ENCODE measurements around the gene DDX54.
A peak's percentile ranks its signal among the peaks of the same experiment; 100 is the strongest.
"Not testable (repeated sequence)": the region's sequence is repeated elsewhere in the genome, so short reads cannot be mapped to it uniquely, and the experiment has no call there.

The DDX54 gene

DNA sequence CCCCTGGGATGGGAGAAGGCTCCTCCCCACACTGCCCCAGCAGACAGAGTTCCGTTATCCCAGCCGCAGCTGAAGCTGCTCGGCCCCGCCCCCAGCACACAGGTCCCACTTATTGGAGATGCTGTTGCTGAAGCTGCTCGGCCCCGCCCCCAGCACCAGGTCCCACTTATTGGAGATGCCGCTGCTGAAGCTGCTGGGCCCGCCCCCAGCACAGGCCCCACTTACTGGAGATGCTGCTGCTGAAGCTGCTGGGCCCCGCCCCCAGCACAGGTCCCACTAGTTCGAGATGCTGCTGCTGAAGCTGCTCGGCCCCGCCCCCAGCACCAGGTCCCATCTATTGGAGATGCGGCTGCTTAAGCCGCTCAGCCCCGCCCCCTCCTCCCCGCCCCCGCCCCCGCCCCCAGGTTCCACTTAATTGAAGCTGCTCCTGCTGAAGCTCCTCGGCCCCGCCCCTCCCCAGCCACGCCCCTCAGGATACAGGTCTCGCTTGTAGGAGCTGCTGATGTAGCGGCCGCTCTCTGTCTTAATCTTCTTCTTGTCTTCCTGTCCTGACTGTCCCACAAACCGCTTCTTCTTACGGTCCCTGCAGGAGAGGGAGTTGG lies 23.8 kb downstream of the DDX54 start:
- DNase-seq: peak; percentile 97

DNA sequence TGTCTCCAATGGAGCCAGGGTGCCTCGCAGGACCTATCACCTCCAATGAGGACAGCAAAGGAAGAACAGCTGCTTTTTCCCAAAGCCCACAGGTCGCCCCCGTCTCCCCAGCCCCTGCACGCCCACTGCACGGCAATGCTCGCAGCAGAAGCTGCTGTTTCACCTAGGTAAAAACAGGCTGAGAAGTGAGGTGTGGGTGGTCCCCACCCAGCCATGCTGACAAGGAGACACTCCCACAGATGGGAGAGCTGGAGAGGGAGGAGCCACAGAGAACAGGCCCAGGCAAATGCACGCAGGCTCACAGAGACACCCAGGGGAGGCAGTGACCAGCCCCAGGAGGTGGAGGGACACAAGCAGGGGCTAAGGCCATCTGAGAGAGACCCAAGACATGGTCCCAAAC lies 25.3 kb downstream of the DDX54 start:
- no peak for DNase-seq

- DNase-seq: no peak
Observed at GRCh38 chr12:113158439-113159203, 26.7 kb downstream of the DDX54 start.

- no peak for DNase-seq
Observed at GRCh38 chr12:113157218-113157859, 27.9 kb downstream of the DDX54 start.

DNA sequence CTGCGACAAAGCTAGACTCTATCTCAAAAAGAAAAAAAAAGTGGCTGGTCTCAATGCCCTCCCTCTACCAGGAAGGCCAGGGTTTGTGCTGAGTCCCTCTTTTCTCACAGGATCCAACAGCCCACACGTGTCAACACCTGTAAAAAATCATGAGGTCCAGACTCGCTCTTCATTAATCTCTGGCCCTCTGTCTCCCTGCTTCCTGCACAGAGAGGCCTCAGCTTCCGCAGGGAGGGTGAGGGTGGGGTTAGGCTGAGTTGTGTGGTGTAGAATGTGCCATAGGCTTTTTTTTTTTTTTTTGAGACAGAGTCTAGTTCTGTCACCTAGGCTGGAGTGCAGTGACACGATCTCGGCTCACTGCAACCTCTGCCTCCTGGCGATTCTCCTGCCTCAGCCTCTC lies 29.6 kb downstream of the DDX54 start:
- DNase-seq: no peak

- no peak for DNase-seq
Observed at GRCh38 chr12:113155060-113155459, 30.2 kb downstream of the DDX54 start.

- peak; percentile 9 for DNase-seq
Observed at GRCh38 chr12:113154351-113154973, 30.8 kb downstream of the DDX54 start.

GRCh38 chr12:113152835-113153814 lies 32.2 kb downstream of the DDX54 start:
- peak; percentile 61 for DNase-seq

DNA sequence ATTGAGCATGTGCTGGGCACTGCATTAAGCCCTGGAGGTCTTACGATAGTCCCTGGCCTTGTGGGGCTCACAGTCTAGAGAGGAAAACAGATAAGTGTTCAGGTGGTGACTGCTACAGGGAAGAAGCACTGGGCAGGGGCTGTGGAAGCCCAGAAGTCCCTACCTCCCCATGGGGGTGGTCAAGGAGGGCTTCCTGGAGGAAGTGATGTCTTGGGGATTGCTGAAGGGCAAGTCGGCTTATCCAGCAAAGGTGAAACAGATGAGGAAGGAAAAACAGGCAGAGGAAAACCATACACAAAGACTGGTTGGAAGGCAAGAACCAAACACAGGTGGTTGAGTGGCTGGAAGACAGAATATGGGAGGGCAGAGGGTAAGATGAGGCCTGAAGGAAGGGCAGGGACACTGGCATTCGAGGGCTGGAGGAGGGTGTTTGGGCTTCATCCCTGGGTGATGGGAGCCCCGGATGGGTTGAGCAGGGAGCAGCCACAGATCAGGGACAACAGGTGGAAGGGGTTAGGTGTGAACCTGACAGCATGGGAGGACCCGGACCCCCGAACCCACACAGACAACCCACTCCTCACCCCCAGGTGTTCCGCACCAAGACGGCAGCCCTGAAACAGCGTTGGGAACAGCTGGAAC lies 33.0 kb downstream of the DDX54 start:
- DNase-seq: no peak

- DNase-seq: no peak
Observed at GRCh38 chr12:113151655-113152054, 33.6 kb downstream of the DDX54 start.

DNA sequence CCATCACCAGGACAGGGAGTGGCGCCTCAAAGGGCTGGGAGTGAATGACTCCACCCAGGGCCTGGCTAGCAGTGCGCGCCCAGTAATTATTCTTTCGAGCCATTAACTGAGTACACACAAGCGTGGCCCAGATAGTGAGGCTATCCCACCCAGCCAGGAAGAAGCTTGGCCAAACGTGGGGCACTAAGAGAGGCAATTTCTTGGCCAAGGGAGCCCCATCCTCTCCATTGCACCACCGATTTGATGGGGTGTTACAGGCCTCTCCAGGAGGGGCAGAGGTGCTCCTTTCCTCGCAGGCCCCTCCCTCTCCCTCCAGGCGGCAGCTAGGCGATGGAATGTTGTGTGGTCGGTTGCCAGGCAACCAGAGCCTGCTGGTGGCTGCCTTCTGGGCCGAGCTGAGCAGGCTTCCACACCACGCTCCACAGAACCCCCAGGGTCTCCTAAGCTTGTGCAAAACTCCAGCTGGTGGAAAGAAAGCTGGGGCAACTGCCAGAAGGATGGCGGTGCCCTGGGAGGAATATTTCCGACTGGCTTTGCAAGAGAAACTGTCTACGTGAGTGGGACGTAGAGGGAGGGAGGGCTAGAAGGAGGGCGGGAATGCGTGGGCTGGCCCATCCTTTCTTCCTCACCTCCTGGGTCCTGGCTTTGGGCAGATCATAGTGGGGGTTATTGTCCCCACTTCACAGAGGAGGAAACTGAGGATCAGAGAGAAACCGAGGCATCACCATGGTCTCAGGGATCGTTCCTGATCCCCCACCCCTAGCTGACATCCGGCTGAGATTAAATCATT lies 35.7 kb downstream of the DDX54 start, which contains the start of gene CFAP73:
Gene CFAP73, plus strand, starts transcription at position 364 of the 790 bp plus-strand sequence. Its CDS starts 134 bp downstream, at position 498.
- DNase-seq: peak; percentile 88

DNA sequence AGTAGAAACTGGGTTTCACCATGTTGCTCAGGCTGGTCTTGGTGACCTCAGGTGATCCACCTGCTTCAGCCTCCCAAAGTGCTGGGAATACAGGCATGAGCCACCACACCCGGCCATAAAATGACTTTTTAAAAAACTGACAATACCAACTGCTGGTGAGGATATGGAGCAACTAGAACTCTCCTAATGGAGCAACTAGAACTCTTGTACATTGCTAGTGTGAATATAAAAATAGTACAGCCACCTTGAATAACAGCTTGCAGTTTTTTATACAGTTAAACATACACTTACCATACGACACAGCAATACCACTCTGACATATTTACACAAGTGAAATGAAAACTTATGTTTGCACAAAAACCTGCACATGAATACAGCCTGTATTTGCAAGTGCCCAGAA lies 38.3 kb downstream of the DDX54 start:
- DNase-seq: no peak

DNA sequence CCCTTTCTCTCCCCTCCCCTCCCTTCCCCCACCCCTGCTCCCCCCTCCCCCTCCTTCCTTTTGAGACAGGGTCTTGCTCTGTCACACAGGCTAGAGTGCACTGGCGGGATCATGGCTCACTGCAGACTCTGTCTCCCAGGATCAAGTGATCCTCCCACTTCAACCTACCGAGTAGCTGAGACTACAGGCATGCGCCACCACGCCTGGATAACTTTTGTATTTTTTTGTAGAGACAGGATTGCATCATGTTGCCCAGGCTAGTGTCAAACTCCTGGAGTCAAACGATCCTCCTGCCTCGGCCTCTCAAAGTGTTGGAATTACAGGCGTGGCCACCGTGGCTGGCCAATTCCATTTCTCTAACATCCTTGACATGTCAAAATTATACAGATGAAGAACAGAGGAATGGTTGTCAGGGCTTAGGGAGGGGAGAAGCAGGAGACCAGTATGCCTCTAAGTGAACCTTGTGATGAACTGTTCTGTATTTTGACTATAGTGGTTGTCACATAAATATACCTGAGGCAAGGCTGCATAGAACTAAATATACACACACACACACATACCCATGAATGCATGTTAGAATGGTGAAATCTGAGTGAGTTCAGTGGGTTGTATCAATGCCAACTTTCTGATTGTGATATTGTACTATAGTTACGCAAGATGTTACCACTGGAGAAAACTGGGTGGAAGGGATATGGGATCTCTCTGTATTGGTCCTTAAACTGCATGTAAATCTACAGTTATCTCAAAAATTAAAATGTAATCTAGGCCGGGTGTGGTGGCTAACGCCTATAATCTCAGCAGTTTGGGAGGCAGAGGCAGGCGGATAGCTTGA lies 39.3 kb downstream of the DDX54 start:
- DNase-seq: no peak

DNA sequence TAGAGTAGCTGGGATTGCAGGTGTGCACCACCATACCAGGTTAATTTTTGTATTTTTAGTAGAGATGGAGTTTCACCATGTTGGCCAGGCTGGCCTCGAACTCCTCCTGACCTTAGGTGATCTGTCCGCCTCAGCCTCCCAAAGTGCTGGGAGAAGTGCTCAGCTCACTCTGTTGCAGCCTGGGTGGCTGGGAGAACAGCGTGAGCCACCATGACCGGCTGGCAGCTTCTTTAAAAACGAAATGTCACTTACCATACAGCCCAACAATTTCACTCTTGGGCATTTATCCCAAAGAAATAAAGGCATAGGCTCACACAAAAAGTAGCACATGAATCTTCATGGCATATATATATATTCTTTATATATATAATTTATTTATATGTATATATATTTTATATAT lies 40.5 kb downstream of the DDX54 start:
- no peak for DNase-seq

DNA sequence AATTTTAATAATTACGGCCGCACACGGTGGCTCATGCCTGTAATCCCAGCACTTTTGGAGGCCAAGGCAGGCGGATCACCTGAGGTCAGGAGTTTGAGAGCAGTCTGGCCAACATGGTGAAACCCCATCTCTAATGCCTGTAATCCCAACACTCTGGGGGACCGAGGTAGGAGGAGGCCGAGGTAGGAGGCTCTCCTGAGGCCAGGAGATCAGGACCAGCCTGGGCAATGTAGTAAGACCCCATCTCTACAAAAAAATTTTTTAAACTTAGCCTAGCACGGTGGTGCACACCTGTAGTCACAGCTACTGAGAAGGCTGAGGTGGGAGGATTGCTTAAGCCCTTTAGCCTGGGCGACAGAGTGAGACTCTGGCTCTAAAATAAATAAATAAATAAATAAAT lies 41.3 kb downstream of the DDX54 start:
- no peak for DNase-seq

- DNase-seq: no peak
Observed at GRCh38 chr12:113142886-113143332, 42.4 kb downstream of the DDX54 start.

- DNase-seq: no peak
Observed at GRCh38 chr12:113142173-113142885, 42.9 kb downstream of the DDX54 start.

- DNase-seq: not testable (repeated sequence)
Observed at GRCh38 chr12:113141716-113142115, 43.6 kb downstream of the DDX54 start.

DNA sequence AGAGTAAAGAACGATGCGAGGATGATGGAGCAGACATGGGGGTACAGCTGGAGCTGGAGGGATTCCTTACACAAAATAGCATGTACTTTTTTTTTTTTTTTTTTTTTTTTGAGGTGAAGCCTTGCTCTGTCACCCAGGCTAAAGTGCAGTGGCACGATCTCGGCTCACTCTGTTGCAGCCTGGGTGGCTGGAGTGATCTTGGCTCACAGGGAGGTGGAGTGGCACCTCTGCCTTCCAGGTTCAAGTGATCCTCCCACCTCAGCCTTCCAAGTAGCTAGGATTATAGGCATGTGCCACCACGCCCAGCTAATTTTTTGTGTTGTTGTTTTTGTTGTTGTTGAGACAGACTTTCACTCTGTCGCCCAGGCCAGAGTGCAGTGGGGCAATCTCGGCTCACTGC lies 44.6 kb downstream of the DDX54 start:
- DNase-seq: no peak

All from NCI-H2227 treated with DMSO at 0.1 percent for 48 hours (cell line).